IMR-90 (cell line): ENCODE data around the gene CRYBG3. TPM values are rescaled to one million over a fixed set of nuclear protein-coding genes. Genes with fewer than 3 reads are reported as not detected.

Source experiments
- ATAC-seq: fragments of 200-7000 bp; cut with Tn5 transposase; 2 replicates; pipeline ENCODE4 v1.9.1; 2020; ENCODE audit warnings: low read depth, mild to moderate bottlenecking, moderate library complexity
- BruUV-seq: library from RNA; stranded (reverse); fragments of 400-500 nt; replicated peaks from 2 replicates; lab custom pipeline; 2021; lab: Mats Ljungman, UMichigan
- CTCF ChIA-PET: fragments of 300-600 bp; formaldehyde crosslinking; extraction: SDS; loops from one replicate; lab custom pipeline; 2021; ENCODE audit warnings: antibody characterized with exemption; lab: Yijun Ruan, JAX
- POLR2A ChIA-PET: fragments of 300-600 bp; sonication (Branson Sonifier 250); formaldehyde crosslinking; loops from one replicate; lab custom pipeline; 2022; ENCODE audit warnings: antibody characterized with exemption; ENCODE audit not compliant: unreplicated experiment; lab: Charles Lee
- DNase-seq: peaks from one replicate; pipeline ENCODE4 v3.0.0; 2013
- H2AFZ ChIP-seq: replicated peaks from 2 replicates; pipeline ENCODE3; 2013; ENCODE audit warnings: low read length, mild to moderate bottlenecking; ENCODE audit not compliant: poor library complexity
- H2AK5ac ChIP-seq: 2 replicates; pipeline ENCODE4 v1.6.1; 2013; ENCODE audit warnings: low read depth, low read length, inconsistent platforms
- H2AK9ac ChIP-seq: replicated peaks from 2 replicates; pipeline ENCODE3; 2013; ENCODE audit warnings: mild to moderate bottlenecking, low read depth, low read length, moderate library complexity; ENCODE audit not compliant: poor library complexity
- H2BK120ac ChIP-seq: 2 replicates; pipeline ENCODE4 v1.6.1; 2013; ENCODE audit warnings: low read depth, low read length, inconsistent platforms
- H2BK15ac ChIP-seq: 3 replicates; pipeline ENCODE4 v1.6.1; 2013; ENCODE audit warnings: low read depth, low read length, inconsistent platforms
- H2BK20ac ChIP-seq: 2 replicates; pipeline ENCODE4 v1.6.1; 2013; ENCODE audit warnings: low read depth, mild to moderate bottlenecking, inconsistent platforms, low read length, moderate library complexity
- H2BK5ac ChIP-seq: 2 replicates; pipeline ENCODE4 v1.6.1; 2013; ENCODE audit warnings: mild to moderate bottlenecking, low read depth, low read length, inconsistent platforms; ENCODE audit not compliant: poor library complexity, severe bottlenecking
- H3K14ac ChIP-seq: replicated peaks from 2 replicates; pipeline ENCODE4 v1.6.1; 2013; ENCODE audit warnings: low read depth, low read length, inconsistent platforms
- H3K18ac ChIP-seq: 2 replicates; pipeline ENCODE4 v1.6.1; 2013; ENCODE audit warnings: low read depth, low read length, control low read depth
- H3K23ac ChIP-seq: 2 replicates; pipeline ENCODE4 v1.6.1; 2013; ENCODE audit warnings: low read depth, low read length, inconsistent platforms
- H3K27ac ChIP-seq: 2 replicates; pipeline ENCODE4 v1.5.1; 2013; ENCODE audit warnings: mild to moderate bottlenecking, control low read depth, low read length; ENCODE audit not compliant: insufficient read depth
- H3K27me3 ChIP-seq: 2 replicates; pipeline ENCODE4 v1.6.1; 2013; ENCODE audit warnings: low read length; ENCODE audit not compliant: control insufficient read depth, insufficient read depth
- H3K36me3 ChIP-seq: 2 replicates; pipeline ENCODE4 v1.6.1; 2013; ENCODE audit warnings: low read length, mixed read lengths; ENCODE audit not compliant: control insufficient read depth, insufficient read depth
- H3K4ac ChIP-seq: 2 replicates; pipeline ENCODE4 v1.6.1; 2013; ENCODE audit warnings: low read depth, low read length, inconsistent platforms
- H3K4me1 ChIP-seq: 2 replicates; pipeline ENCODE4 v1.6.1; 2013; ENCODE audit warnings: low read length, mixed read lengths; ENCODE audit not compliant: control insufficient read depth, insufficient read depth
- H3K4me2 ChIP-seq: 2 replicates; pipeline ENCODE4 v1.6.1; 2013; ENCODE audit warnings: low read depth, mild to moderate bottlenecking, control low read depth, low read length, moderate library complexity
- H3K4me3 ChIP-seq: 2 replicates; pipeline ENCODE4 v1.5.1; 2013; ENCODE audit warnings: low read depth, mild to moderate bottlenecking, control low read depth, low read length, moderate library complexity; ENCODE audit not compliant: insufficient read depth
- H3K56ac ChIP-seq: 2 replicates; pipeline ENCODE4 v1.6.1; 2013; ENCODE audit warnings: low read length, inconsistent platforms; ENCODE audit not compliant: insufficient read depth; ENCODE audit errors: extremely low read depth
- H3K79me1 ChIP-seq, 2 experiments: 2 replicates each; pipeline ENCODE4 v1.6.1; 2013; ENCODE audit warnings: low read length in 2 of 2, inconsistent platforms in 1 of 2, low read depth in 1 of 2
- H3K9ac ChIP-seq: 2 replicates; pipeline ENCODE4 v1.6.1; 2013; ENCODE audit warnings: low read depth, low read length, control low read depth
- H3K9me1 ChIP-seq: 2 replicates; pipeline ENCODE4 v1.6.1; 2013; ENCODE audit warnings: low read length, inconsistent platforms; ENCODE audit not compliant: insufficient read depth
- H3K9me3 ChIP-seq: 2 replicates; pipeline ENCODE4 v1.6.1; 2013; ENCODE audit warnings: low read length; ENCODE audit not compliant: control insufficient read depth, insufficient read depth
- H4K20me1 ChIP-seq: 2 replicates; pipeline ENCODE4 v1.6.1; 2013; ENCODE audit warnings: low read length, inconsistent platforms; ENCODE audit not compliant: insufficient read depth
- H4K5ac ChIP-seq: 2 replicates; pipeline ENCODE4 v1.6.1; 2013; ENCODE audit warnings: mild to moderate bottlenecking, low read depth, low read length, control low read depth
- H4K8ac ChIP-seq, 2 experiments: 2 replicates each; pipeline ENCODE4 v1.6.1; 2013; ENCODE audit warnings: low read depth in 2 of 2, low read length in 2 of 2, control low read depth in 1 of 2, inconsistent platforms in 1 of 2
- H4K91ac ChIP-seq: 2 replicates; pipeline ENCODE4 v1.6.1; 2013; ENCODE audit warnings: low read depth, low read length, inconsistent platforms; ENCODE audit not compliant: insufficient read depth
- BHLHE40 ChIP-seq: fragments of 150-350 bp; IDR thresholded peaks from 2 replicates; pipeline ENCODE4 v1.6.1; 2016; ENCODE audit warnings: mild to moderate bottlenecking, low read depth, low read length
- CEBPB ChIP-seq: IDR thresholded peaks from 2 replicates; pipeline ENCODE4 v1.6.1; 2012; ENCODE audit warnings: low read depth, low read length, improper control_type of control experiment
- CHD1 ChIP-seq: IDR thresholded peaks from 2 replicates; pipeline ENCODE4 v1.6.1; 2012; ENCODE audit warnings: low read depth, low read length, improper control_type of control experiment
- MAFK ChIP-seq: IDR thresholded peaks from 2 replicates; pipeline ENCODE4 v1.6.1; 2012; ENCODE audit warnings: low read depth, low read length, improper control_type of control experiment
- MXI1 ChIP-seq: IDR thresholded peaks from 2 replicates; pipeline ENCODE4 v1.6.1; 2012; ENCODE audit warnings: low read depth, mild to moderate bottlenecking, low read length, moderate library complexity, borderline replicate concordance
- NFE2L2 ChIP-seq: fragments of 150-350 bp; IDR thresholded peaks from 2 replicates; pipeline ENCODE4 v1.6.1; 2016; ENCODE audit warnings: low read depth, mild to moderate bottlenecking, low read length
- POLR2A ChIP-seq: IDR thresholded peaks from 2 replicates; pipeline ENCODE4 v1.6.1; 2012; ENCODE audit warnings: mild to moderate bottlenecking, low read depth, low read length
- RCOR1 ChIP-seq: IDR thresholded peaks from 2 replicates; pipeline ENCODE4 v1.6.1; 2012; ENCODE audit warnings: mild to moderate bottlenecking, low read length, improper control_type of control experiment; ENCODE audit not compliant: insufficient replicate concordance
- RFX5 ChIP-seq: IDR thresholded peaks from 2 replicates; pipeline ENCODE4 v1.8.0; 2012; ENCODE audit warnings: low read depth, mild to moderate bottlenecking, low read length, moderate library complexity
- SMC3 ChIP-seq: fragments of 150-350 bp; IDR thresholded peaks from 2 replicates; pipeline ENCODE4 v1.6.1; 2016; ENCODE audit warnings: low read depth, mild to moderate bottlenecking, antibody characterized with exemption, low read length, moderate library complexity
- USF2 ChIP-seq: fragments of 150-350 bp; IDR thresholded peaks from 2 replicates; pipeline ENCODE4 v1.6.1; 2017; ENCODE audit warnings: mild to moderate bottlenecking, antibody characterized with exemption, low read length, low read depth
- WGBS, 2 experiments: methylation state at CpG; one replicate each; pipeline versions ENCODE4 v1.1.5 to v1.1.7; 2013; ENCODE audit warnings: missing lambda C conversion rate in 2 of 2; ENCODE audit not compliant: insufficient read length in 1 of 2; ENCODE audit errors: extremely low coverage in 2 of 2; 5-methylcytosine and 5-hydroxymethylcytosine counted together
- dilution Hi-C: fragments of 300-500 bp; cut with HindIII; formaldehyde crosslinking; loops from one replicate; pipeline ENCODE4 v1.14.3; 2018; ENCODE audit warnings: low sequenced_read_pairs; ENCODE audit not compliant: unreplicated experiment
- in situ Hi-C: fragments of 300-500 bp; cut with MboI; formaldehyde crosslinking; loops from 3 replicates; pipeline ENCODE4 v1.14.3; 2019; ENCODE audit warnings: low sequenced_read_pairs, inconsistent platforms, mixed read lengths
- intact Hi-C: fragments of 100-400 bp; cut with micrococcal nuclease; formaldehyde crosslinking; loops from 2 replicates; pipeline ENCODE4 v1.10.0; 2022
- polyA plus RNA-seq, 3 experiments: library from polyadenylated mRNA; depleted of rRNA; stranded (reverse); fragments of >200 nt; gene quantifications; 2 replicates each; pipeline ENCODE4 v1.2.3, GENCODE V29; 2012; ENCODE audit warnings: low replicate concordance in 1 of 3
- total RNA-seq: library from RNA; depleted of rRNA; stranded (reverse); fragments of >200 nt; gene quantifications from 2 replicates; pipeline ENCODE4 v1.2.3, GENCODE V29; 2012
- TF ChIP-seq, protein P1 (sequence below): fragments of 150-350 bp; IDR thresholded peaks from 2 replicates; pipeline ENCODE4 v1.6.1; 2016; ENCODE audit warnings: low read depth, mild to moderate bottlenecking, low read length, moderate library complexity, borderline replicate concordance
- TF ChIP-seq, protein P2 (sequence below): conservative IDR thresholded peaks from 2 replicates; pipeline ENCODE4 v1.5.1; 2012; ENCODE audit warnings: mild to moderate bottlenecking, low read depth, low read length, improper control_type of control experiment

Gene CRYBG3
- total and polyA plus RNA-seq, 2 of the 4 experiments (the other 2 are of a cell fraction) = 4.9 to 26.2 TPM

DNA sequence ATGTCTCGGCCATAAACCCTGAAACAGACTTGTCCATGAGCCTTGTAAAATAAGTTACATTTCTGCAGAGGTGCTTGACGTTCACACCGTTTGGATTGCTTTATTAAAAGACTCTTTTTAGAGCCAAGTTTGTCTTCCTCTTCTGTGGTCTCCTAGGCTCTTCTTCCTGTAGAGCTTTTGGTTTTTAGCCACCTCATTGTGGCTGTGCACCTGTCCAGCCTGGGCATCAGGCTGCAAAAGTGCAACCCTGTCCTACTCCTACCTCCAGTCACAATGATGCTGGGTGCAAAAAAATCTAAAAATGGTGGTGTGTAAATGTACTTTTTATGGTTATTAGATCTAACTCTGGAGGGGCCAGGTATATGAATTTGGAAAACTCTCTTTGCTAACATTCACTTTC, 153.2 kb downstream of the CRYBG3 start:
- dilution Hi-C loops = no loop called here
- Histone ChIP-seq H2AK9ac (no peak overlapping the region), H4K5ac (no peak overlapping the region), H2BK5ac (no peak overlapping the region), H4K91ac (no peak overlapping the region), H3K36me3 (no peaks in the 10 kb centered on the region), H3K23ac (no peak overlapping the region), H3K4ac (no peak overlapping the region), H3K4me1 (peaks cover 5% of the 10 kb centered on the region; the same call in 1 of the 2 replicates), H4K20me1 (no peaks in the 10 kb centered on the region), H3K4me2 (no peak overlapping the region), H2BK120ac (no peak overlapping the region), H4K8ac (no peak overlapping the region), H2AFZ (no peak overlapping the region), H3K9ac (no peak overlapping the region), H3K4me3 (no peak overlapping the region), H3K27ac (no peak overlapping the region), H3K9me3 (no peaks in the 10 kb centered on the region), H2BK20ac (no peak overlapping the region), H3K9me1 (0 out of 2 replicates have a peak, but pooled peaks cover 2% of the 10 kb centered on the region), H3K56ac (no peak overlapping the region), H2BK15ac (no peak overlapping the region), H2AK5ac (no peak overlapping the region), H3K18ac (no peak overlapping the region), H3K27me3 (peaks cover 4% of the 10 kb centered on the region), H3K14ac (no peak overlapping the region), H3K79me1 (peaks cover 12 to 13% of the 10 kb centered on the region in 2 experiments)
- no TSS peak for BruUV-seq
- POLR2A ChIA-PET = no interaction called here
- ATAC-seq (no peak), DNase-seq (no peak)
- no peak for TF ChIP-seq SMC3
- no peak for TF ChIP-seq MAFK
- TF ChIP-seq BHLHE40 = no peak
- no peak for TF ChIP-seq RCOR1
- TF ChIP-seq MXI1 = no peak
- no peak for TF ChIP-seq NFE2L2
- no peak for TF ChIP-seq CHD1
- TF ChIP-seq RFX5 = no peak
- TF ChIP-seq CEBPB = no peak
- TF ChIP-seq, protein P1, sequence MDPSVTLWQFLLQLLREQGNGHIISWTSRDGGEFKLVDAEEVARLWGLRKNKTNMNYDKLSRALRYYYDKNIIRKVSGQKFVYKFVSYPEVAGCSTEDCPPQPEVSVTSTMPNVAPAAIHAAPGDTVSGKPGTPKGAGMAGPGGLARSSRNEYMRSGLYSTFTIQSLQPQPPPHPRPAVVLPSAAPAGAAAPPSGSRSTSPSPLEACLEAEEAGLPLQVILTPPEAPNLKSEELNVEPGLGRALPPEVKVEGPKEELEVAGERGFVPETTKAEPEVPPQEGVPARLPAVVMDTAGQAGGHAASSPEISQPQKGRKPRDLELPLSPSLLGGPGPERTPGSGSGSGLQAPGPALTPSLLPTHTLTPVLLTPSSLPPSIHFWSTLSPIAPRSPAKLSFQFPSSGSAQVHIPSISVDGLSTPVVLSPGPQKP = no peak
- TF ChIP-seq POLR2A = no peak
- TF ChIP-seq, protein P2, sequence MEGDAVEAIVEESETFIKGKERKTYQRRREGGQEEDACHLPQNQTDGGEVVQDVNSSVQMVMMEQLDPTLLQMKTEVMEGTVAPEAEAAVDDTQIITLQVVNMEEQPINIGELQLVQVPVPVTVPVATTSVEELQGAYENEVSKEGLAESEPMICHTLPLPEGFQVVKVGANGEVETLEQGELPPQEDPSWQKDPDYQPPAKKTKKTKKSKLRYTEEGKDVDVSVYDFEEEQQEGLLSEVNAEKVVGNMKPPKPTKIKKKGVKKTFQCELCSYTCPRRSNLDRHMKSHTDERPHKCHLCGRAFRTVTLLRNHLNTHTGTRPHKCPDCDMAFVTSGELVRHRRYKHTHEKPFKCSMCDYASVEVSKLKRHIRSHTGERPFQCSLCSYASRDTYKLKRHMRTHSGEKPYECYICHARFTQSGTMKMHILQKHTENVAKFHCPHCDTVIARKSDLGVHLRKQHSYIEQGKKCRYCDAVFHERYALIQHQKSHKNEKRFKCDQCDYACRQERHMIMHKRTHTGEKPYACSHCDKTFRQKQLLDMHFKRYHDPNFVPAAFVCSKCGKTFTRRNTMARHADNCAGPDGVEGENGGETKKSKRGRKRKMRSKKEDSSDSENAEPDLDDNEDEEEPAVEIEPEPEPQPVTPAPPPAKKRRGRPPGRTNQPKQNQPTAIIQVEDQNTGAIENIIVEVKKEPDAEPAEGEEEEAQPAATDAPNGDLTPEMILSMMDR = no peak
- TF ChIP-seq USF2 = no peak
- intact Hi-C loops = loop anchor here (5.0 kb wide), 1 partner anchor 37 kb away; no protein-coding TSS in a partner anchor
- in situ Hi-C loops = no loop called here
- CTCF ChIA-PET = no interaction called here
- WGBS, 2 experiments = 80% methylated on average over 2 of the region's 3 CpGs; no CpG with 5 or more reads in 1 of the 2 experiments
